Activated T-cell treated with anti-CD3 and anti-CD28 coated beads for 24 hours (primary cell): ENCODE measurements around the gene RAET1G.
"Not testable (repeated sequence)": the region's sequence is repeated elsewhere in the genome, so short reads cannot be mapped to it uniquely, and the experiment has no call there.

Experiments used
- DNase-seq: peaks from one replicate; pipeline ENCODE4 v3.0.0-alpha.2; 2020; ENCODE audit warnings: low read depth

The RAET1G gene

GRCh38 chr6:149897015-149897697, 25.8 kb downstream of the RAET1G start:
- no peak for DNase-seq

DNA sequence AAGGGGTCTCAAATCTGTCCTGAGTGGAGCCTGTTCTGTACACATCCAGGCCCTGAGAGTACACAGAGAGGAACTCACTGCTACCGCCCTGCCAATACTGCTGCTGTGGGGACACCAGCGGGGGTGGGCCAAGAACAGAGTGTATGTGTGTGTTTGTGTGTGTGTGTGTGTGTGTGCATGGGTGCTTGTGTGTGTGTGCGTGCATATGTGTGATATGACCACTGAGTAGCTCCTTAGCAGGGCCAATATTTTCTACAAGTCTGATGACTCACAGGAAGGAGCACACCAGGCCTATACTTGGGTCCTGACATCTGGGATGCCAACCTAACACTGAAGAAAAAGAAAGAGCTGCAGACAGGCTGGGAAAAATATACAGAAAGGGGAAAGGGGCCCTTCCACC, 26.4 kb downstream of the RAET1G start:
- DNase-seq = no peak

DNA sequence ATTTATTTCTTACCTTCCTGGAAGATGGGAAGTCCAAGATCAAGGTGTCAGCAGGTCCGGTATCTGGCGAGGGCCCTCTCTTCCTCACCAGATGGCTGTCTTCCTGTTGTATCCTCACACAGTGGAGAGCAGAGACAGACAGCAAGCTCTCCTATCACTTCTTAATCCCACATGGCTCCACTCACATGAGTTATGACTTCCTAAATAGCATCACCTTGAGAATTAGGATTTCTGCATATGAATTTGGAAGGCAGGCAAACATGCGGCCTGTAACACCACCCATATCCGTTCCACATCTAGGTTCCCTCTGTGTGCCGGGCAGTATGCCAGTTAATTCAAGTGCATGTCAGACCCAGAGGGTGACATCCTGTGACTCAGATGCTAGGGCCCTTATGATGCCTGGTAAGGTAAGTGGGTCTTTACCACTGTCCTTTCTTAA, 27.1 kb downstream of the RAET1G start:
- DNase-seq = no peak

DNA sequence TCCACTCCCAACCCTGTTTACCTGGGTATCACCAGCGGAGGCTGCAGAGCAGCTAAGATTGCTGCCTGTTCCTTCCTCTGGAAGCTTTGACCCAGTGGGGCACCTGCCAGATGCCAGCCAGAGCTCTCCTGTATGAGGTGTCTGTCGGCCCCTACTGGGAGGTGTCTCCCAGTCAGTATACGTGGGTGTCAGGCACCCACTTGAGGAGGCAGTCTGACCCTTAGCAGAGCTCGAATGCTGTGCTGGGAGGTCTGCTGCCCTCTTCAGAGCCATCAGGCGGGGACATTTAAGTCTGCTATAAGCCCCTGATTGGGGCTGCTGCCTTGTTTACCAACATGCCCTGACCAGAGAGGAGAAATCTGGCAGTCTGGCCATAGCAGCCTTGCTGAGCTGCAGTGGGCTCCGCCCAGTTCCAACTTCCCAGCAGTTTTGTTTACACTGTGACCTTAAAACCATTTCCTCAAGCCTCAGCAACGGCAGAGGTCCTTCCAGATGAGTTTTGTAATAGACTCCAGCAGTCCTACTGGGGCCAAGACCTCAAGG, 27.8 kb downstream of the RAET1G start:
- DNase-seq = no peak

- DNase-seq = not testable (repeated sequence)
Measured at GRCh38 chr6:149891864-149892263, 31.1 kb downstream of the RAET1G start.

GRCh38 chr6:149891259-149891658, 31.7 kb downstream of the RAET1G start:
- DNase-seq = no peak

- no peak for DNase-seq
Measured at GRCh38 chr6:149890629-149891045, 32.3 kb downstream of the RAET1G start.

DNA sequence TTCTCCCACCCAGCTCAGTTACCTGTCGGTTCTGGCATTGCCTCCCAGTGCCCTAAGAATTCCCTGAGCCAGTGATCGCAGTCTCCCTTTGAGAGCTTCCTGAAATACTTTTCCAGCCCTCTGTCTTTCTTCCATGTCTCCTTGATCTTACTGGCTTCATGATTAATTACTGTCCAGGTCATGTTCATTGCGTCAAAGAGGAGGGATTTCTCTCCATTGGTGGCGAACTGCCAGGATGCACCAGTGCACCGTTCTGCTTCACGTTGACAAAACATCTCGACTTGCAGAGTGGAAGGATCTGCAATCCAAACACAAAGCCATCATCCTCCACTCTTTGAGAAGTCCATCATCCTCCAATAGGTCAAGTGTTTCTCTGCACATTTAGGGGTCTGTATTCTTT, 33.6 kb downstream of the RAET1G start:
- DNase-seq = no peak

GRCh38 chr6:149888659-149889058, 34.3 kb downstream of the RAET1G start:
- no peak for DNase-seq

GRCh38 chr6:149888093-149888492, 34.8 kb downstream of the RAET1G start:
- no peak for DNase-seq

GRCh38 chr6:149887343-149887742, 35.6 kb downstream of the RAET1G start:
- no peak for DNase-seq

DNA sequence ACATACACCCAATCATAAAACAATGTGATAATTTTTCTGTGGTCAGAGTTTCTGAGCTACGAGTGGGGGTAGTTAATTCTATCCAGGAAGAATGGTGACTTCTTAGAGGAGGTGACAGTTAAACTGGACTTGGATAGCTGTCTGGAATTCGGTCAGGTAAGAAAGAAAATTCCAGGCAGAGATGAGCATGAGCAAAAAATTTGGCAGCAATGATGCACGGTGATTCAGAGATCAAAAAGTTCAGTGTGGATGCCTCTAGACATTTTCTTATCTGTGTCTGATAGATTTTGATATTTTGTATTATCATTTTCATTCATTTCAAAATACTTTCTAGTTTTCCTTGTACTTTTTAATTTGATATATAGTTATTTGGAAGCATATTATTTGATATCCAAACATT, 37.0 kb downstream of the RAET1G start:
- DNase-seq = no peak

DNA sequence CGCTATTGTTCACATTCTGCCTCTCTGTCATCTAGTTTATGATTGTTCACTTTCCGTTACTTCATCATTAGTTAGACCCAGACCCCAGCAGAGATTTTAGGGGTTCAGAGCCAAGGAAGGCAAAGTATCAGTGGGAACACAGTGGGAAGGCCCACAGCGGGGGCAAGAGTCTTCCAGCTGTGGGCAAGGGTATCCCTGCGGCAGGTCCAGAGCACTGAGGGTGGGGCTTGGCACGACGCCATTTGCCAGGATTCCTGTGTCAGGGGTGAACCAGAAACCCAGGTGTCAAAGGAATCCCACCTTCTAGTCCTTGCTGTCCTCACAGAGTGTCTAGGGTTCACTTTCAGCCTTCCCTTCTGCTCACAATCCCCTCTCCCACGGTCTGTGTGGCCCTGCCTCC, 38.3 kb downstream of the RAET1G start:
- no peak for DNase-seq

DNA sequence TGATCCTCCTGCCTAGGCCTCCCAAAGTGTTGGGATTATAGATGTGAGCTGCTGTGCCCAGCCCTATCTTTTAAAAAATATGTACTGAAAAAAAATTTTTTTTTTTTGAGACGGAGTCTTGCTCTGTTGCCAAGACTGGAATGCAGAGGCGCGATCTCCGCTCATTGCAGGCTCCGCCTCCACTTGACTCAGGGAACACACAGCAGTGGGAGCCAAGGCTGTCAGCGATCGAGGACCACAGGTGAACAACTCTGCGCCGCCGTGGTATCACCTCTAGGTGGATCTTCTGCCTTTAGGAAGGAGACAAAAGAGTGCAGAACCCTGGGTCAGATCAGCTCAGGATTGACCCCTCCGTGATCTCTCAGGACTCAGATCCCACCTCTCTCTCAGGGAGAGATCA, 38.7 kb downstream of the RAET1G start:
- no peak for DNase-seq

DNA sequence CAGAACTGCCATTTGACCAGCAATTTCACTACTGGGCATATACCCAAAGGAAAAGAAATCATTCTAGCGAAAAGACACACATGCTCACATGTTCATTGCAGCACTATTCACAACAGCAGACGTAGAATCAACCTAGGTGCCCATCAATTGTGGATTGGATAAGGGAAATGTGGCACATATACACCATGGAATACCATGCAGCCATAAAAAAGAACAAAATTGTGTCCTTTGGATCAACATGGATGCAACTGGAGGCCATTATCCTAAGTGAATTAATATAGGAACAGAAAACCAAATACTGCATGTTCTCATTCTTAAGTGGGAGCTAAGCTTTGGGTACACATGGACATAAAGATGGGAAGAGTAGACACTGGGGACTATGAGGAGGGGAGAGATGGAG, 41.1 kb downstream of the RAET1G start:
- no peak for DNase-seq

DNA sequence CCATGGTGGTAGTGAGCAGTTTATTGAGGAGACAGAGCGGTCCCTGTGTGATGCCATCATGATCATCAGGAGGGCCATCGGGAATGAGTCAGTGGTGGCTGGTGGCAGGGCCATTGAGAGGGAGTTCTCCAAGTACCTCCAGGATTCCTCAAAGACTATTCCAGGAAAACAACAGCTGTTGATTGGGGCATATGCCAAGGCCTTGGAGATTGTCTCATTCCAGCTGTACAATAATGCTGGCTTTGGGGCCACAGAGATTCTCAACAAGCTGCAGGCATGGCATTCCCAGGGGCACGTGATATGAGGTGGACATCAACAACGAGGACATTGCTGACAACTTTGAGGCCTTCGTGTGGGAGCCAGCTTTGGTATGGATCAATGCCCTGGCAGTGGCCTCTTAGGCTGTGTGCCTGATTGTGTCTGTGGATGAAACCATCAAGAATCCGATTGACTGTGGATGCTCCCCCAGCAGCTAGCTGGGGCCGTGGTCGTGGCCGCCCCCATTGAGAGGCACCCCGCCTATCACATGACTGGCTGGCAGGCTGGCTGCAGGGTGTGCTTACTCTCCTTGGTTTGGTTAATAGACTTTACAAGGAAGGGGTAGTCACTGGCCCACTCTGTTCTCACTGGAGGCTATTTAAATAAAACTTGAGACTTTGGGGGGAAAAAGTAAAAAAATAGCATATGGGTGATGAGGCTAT, 41.7 kb downstream of the RAET1G start:
- DNase-seq = no peak

DNA sequence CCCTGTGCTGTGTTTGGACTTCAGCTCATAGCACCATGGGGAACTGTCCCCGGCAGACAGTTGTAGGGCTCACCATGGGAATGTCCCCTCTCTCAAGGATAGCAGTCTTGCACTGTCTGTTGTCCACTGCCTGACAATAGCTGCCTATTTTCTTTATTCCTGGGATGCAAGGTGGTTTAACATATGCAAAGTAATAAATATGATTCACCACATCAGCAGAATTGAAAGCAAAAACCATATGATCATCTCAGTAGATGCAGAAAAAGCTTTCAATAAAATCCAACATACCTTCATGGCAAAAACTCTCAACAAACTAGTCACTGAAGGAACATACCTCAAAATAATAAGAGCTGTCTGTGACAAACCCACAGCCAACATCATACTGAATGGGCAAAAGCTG, 45.3 kb downstream of the RAET1G start:
- no peak for DNase-seq

- no peak for DNase-seq
Measured at GRCh38 chr6:149876241-149876933, 46.5 kb downstream of the RAET1G start.

DNA sequence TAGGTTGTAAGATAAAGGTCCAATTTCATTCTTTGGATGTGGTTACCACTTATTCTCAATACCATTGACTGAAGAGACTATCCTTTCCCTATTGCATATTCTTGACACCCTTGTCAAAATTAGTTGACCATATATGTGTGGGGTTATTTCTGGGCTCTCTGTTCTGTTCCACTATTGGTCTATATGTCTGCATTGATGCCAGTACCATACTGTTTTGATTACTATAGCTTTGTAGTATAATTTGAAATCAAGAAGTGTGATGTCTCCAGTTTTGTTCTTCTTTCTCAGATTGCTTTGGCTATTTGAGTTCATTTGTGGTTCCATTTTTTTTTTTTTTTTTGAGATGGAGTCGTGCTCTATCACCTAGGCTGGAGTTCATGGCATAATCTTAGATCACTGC, 50.7 kb downstream of the RAET1G start:
- no peak for DNase-seq

GRCh38 chr6:149871182-149871581, 51.7 kb downstream of the RAET1G start:
- no peak for DNase-seq

DNA sequence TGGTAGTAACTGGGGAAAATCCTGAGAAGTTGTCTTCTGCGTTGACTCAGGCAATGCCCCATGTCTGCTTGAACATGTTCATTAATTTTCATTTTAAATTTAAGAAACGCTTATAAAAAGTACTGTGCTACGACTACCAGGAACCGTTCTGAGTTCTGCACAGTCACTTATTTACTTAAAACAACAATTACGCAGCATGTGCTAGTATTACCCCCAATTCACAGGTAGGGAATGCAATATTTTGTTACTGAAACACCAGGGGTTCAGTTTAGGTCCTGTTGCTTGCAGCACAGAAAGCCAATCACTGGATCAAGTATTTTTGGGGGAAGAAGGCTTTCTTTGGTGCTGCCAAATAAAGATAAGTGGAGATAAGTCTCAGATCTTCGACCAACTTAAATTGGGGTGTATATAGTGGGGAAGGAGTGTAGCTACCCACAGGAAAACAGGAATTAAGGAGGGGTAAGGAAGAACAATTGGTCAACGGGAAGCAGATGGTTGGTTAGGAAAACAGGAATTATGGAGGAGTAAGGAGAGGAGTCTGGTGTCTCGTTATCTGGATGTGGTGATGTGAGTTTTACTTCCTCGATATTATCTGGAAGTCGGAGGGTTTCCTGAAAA, 53.5 kb downstream of the RAET1G start:
- no peak for DNase-seq

DNA sequence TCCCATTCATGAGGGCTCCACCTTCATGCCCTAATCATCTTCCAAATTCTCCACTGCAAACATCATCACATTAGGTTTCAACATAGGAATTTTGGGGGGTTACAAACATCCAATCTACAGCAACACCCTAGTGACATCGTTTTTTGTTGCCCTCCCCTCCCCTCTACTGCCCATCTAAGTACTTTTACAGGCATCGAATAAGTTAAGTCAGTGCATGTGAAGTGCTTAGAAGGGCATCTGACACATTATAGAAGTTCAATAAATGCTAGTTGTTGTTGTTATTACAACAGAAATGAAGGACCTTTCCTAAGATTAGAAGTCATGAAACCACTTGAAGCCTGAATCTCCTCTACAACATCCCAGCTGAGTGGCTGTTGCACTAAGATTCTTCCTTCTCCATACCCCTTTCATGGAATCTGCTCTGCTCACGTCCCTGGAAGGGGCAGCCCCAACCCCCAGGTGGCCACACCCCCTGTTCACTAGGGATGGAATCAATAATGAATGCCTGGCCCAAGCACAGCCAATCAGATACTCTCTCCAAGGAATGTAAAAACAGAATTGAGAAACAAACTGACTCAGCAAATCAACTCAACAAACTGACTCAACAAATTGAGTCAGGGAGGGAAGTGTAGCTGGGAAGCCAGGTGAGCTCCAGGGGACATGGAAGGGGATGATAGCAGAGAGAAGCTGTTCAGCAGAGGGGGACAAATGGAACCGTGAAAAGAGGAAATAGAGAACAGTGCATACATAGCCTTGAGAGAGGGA, 54.9 kb downstream of the RAET1G start:
- no peak for DNase-seq
